Amniotic stem cell (primary cell): ENCODE data around the gene SORCS1.

Source experiments
- DNase-seq: peaks from one replicate; lab custom pipeline; 2025; lab: John Stamatoyannopoulos, UW

Gene SORCS1

GRCh38 chr10:106540645-106541044, 623.9 kb downstream of the SORCS1 start:
- DNase-seq = no peak

- no peak for DNase-seq
These were observed 626.6 kb downstream of the SORCS1 start for GRCh38 chr10:106537866-106538265.

DNA sequence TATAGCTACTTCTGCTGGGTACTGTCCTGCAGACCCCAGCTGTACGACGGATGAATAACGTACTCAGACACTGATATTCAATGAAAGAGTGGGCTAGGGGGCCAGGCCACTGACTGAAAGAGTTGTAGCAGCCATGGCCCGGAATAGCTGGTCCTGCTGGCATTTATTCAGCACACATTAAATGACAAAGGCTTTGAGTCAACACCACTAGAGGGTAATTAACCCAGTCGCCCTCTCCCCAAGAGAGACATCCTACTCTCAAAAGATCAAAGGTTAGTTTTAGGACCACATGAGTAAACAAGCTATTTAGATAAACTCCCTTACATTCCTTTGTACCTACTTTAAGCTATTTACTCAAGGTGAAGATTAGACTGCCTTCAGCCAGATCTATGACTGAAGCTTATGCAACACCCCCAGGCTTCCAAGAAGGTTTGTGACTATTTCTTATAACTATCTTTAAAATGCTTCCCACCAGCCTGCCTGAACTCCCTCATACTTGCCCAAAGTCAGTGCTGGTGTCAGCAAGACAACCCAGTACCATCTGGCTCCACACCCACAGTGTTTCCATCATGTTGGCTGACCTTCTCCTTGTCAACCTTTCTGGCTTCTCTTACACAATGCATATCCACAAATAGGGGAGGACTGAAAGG, 629.1 kb downstream of the SORCS1 start:
- DNase-seq = no peak

- no peak for DNase-seq
These were observed 630.1 kb downstream of the SORCS1 start for GRCh38 chr10:106534441-106534840.

- no peak for DNase-seq
These were observed 635.8 kb downstream of the SORCS1 start for GRCh38 chr10:106528702-106529101.

GRCh38 chr10:106525835-106526234, 638.7 kb downstream of the SORCS1 start:
- no peak for DNase-seq
